GM12878 (cell line): ENCODE data around the gene FOXL1.

Source experiments
- CTCF ChIP-seq, 3 experiments: IDR thresholded peaks in 2 of 3; conservative IDR thresholded peaks in 1 of 3; 2 replicates each; pipeline ENCODE4 v1.5.1; 2011; ENCODE audit warnings: low read depth in 3 of 3, low read length in 3 of 3, mild to moderate bottlenecking in 3 of 3, control low read depth in 2 of 3, moderate library complexity in 2 of 3, inconsistent platforms in 1 of 3, mixed read lengths in 1 of 3; ENCODE audit not compliant: control insufficient read depth in 2 of 3, insufficient read depth in 1 of 3; ENCODE audit errors: extremely low read depth in 1 of 3
- NFYB ChIP-seq: IDR thresholded peaks from 2 replicates; pipeline ENCODE4 v1.6.1; 2011; ENCODE audit warnings: low read depth, mild to moderate bottlenecking, low read length, improper control_type of control experiment, moderate library complexity; ENCODE audit not compliant: insufficient read depth
- REST ChIP-seq: IDR thresholded peaks from 2 replicates; pipeline ENCODE4 v1.6.1; 2012; ENCODE audit warnings: mild to moderate bottlenecking, low read depth, low read length
- TCF3 ChIP-seq: IDR thresholded peaks from 2 replicates; pipeline ENCODE4 v1.6.1; 2012; ENCODE audit warnings: low read depth, mild to moderate bottlenecking, low read length, borderline replicate concordance; ENCODE audit not compliant: insufficient read depth
- ZNF24 ChIP-seq: fragments of 450-650 bp; IDR thresholded peaks from 2 replicates; pipeline ENCODE4 v1.6.1; 2017; ENCODE audit warnings: antibody characterized with exemption, mild to moderate bottlenecking

DNA sequence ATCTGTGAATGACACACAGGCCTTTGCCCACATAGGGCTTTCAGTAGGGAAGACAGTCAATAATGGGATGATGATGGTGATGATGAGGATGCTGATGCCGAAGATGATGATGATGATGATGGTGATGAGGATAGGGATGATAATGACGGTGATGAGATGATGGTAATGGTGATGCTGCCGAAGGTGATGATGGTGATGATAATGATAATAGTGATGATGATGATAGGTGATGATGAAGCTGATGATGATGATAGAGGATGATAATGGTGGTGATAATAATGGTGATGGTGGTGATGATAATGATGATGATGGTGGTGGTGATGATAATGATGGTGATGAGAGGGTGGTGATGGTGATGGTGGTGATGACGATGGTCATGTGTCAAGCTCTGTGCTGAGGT, 12.9 kb downstream of the FOXL1 start:
- no peak for TF ChIP-seq CTCF (IDR thresholded peaks at IDR 0.05 in 2 of 3, conservative IDR thresholded peaks at IDR 0.05 in 1 of 3; ENCODE audit: control insufficient read depth in 2 of 3, extremely low read depth in 1 of 3, insufficient read depth in 1 of 3, low read depth in 3 of 3, low read length in 3 of 3)
- no peak for TF ChIP-seq ZNF24
- TF ChIP-seq NFYB, result no peak
- no peak for TF ChIP-seq REST
- TF ChIP-seq TCF3, result no peak
